T-helper 1 cell treated with Interleukin-12 subunit alpha and Interleukin-12 subunit beta and Interleukin-4 antibody, amounts not matched to agents 30 μg/mL and 1 μg/mL, for 36 hours (primary cell): ENCODE measurements around the gene TPST1.
A peak's percentile ranks its signal among the peaks of the same experiment; 100 is the strongest.
"Not testable (repeated sequence)": the region's sequence is repeated elsewhere in the genome, so short reads cannot be mapped to it uniquely, and the experiment has no call there.

Source experiments
- H3K27ac Mint-ChIP-seq: one replicate; pipeline ENCODE4 v1.8.0; 2021; ENCODE audit warnings: mild to moderate bottlenecking, mixed read lengths
- H3K27me3 Mint-ChIP-seq: one replicate; pipeline ENCODE4 v1.8.0; 2021; ENCODE audit warnings: low read depth, mixed read lengths
- H3K36me3 Mint-ChIP-seq: one replicate; pipeline ENCODE4 v1.8.0; 2021; ENCODE audit warnings: low read depth, mixed read lengths
- H3K4me1 Mint-ChIP-seq: one replicate; pipeline ENCODE4 v1.8.0; 2021; ENCODE audit warnings: low read depth, mixed read lengths
- H3K4me3 Mint-ChIP-seq: one replicate; pipeline ENCODE4 v1.8.0; 2021; ENCODE audit warnings: mild to moderate bottlenecking, moderate library complexity, mixed read lengths
- H3K9me3 Mint-ChIP-seq: one replicate; pipeline ENCODE4 v1.8.0; 2021; ENCODE audit warnings: mixed read lengths

TPST1 gene

DNA sequence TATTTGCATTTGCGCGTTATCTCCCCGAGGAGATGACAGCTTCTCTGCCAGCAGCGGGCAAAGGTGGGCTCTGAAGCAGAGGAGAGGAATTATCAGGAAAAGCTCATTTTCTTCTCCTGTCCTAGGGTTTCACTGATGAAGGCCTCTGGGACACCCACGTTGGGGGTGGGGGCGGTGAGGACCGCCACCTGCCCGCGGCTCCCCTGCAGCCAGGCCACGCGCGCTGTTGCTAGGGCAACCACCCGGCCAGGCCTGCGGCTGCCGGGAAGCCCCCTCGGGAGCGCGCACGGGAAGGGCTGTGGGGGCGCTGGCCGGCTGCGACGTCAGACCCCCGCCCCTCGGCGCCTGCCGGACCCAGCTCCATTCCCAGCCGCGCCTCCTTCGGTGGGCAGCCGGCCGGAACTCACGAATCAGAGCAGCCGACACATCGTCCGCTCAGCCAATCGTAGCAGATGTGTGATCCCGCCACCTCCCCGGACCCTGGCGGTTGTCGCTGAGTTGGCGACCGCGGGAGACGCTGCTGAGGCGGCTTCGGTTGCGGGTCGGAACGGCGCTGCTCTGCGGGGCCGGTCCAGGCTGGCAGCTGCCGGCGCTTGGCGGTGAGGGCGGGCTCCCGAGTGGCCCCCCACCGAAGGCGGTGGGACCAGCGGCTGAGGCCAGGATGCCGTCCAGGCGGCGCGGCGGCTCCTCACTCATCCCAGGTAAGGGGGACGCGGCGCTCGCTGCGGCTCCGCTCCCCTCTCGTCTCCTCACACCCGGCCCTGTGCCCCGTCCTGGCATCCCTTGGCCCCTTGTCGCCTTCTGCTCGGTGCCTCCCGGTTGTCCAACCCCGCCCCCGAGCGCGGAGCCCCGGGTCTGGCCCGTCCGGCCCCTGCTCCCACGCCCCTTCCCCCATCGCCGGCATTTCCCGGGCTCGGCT is at the start of gene TPST1:
Gene TPST1, plus strand, starts transcription at position 513 of the 919 bp plus-strand sequence. CDS start 35,092 bp downstream, outside the sequence.
- H3K27me3 Mint-ChIP-seq = peaks cover 31% of the 10 kb centered on the region
- H3K36me3 Mint-ChIP-seq = peaks cover 3% of the 10 kb centered on the region
- peak within 1 kb of the TSS; percentile 87 for H3K4me3 Mint-ChIP-seq
- peaks cover 24% of the 10 kb centered on the region for H3K4me1 Mint-ChIP-seq
- H3K9me3 Mint-ChIP-seq = no peaks in the 10 kb centered on the region
- H3K27ac Mint-ChIP-seq = peak within 1 kb of the TSS; percentile 41

DNA sequence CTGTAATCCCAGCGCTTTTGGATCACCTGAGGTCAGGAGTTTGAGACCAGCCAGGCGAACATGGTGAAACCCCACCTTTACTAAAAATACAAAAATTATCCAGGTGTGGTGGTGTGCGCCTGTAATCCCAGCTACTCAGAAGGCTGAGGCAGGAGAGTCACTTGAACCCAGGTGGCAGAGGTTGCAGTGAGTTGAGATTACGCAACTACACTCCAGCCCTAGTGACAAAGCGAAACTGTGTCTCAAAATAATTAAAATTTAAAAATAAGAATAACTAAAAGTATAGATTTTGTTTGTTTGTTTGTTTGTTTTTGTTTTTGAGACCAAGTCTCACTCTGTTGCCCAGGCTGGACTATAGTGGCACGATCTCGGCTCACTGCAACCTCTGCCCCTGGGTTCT is 49.1 kb upstream of the TPST1 start:
- peaks cover 29% of the 10 kb centered on the region for H3K36me3 Mint-ChIP-seq
- not testable (repeated sequence) for H3K4me1 Mint-ChIP-seq, H3K4me3 Mint-ChIP-seq, H3K27me3 Mint-ChIP-seq, H3K9me3 Mint-ChIP-seq, H3K27ac Mint-ChIP-seq

DNA sequence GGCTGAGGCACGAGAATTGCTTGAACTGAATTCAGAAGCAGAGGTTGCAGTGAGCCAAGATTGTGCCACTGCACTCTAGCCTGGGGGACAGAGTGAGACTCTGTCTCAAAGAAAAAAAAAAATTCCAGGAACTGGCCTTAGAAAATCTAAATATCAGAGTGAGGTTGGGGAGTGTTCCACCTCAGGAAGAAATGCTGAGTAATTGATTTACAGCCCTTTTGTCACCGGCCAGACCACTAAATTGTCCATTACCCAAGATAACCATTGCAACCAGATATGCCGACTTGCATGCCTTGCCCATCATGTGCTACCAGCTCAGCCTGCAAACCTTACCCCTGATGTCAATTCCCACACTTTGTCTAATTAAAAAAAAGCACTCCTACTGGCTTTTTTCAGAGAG is 48.1 kb upstream of the TPST1 start:
- H3K4me1 Mint-ChIP-seq = peaks cover under 1% of the 10 kb centered on the region
- no peaks in the 10 kb centered on the region for H3K27me3 Mint-ChIP-seq
- H3K9me3 Mint-ChIP-seq = no peaks in the 10 kb centered on the region
- peaks cover 27% of the 10 kb centered on the region for H3K36me3 Mint-ChIP-seq
- no peak overlapping the region for H3K27ac Mint-ChIP-seq
- H3K4me3 Mint-ChIP-seq = no peak overlapping the region

DNA sequence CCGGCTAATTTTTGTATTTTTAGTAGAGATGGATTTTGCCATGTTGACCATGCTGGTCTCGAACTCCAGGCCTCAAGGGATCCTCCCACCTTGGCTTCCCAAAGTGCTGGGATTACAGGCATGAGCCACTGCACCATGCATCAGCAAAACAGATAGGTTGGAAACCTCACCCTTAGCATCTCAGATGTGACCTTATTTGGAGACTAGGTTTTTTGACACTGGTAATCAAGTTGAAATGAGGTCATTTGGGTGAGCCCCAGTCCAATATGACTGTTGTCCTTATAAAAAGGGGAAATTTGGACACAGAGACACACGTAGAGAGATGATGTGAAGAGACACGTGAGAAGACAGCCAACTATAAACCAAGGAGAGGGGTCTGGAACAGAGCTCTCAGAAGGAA is 42.5 kb upstream of the TPST1 start:
- Mint-ChIP-seq H3K36me3 (peaks cover 7% of the 10 kb centered on the region), H3K27ac (no peak overlapping the region), H3K9me3 (no peaks in the 10 kb centered on the region), H3K4me3 (no peak overlapping the region), H3K27me3 (no peaks in the 10 kb centered on the region), H3K4me1 (no peaks in the 10 kb centered on the region)

DNA sequence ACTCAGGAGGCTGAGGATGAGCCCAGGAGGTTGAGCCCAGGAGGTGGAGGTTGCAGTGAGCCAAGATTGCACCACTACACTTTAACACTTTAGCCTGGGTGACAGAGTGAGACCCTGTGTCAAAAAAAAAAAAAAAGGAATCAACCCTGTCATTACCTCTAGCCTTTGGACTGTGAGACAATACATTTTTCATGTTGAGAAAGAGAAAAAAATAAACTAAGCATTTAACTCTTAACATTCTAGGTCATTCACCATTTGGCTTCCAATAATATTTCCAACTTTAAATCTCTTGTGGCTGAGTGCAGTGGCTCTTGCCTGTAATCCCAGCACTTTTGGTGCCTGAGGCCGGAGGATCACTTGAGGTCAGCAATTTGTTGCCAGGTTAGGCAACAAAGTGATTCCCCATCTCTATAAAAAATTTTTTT is 41.9 kb upstream of the TPST1 start:
- peaks cover 4% of the 10 kb centered on the region for H3K36me3 Mint-ChIP-seq
- no peaks in the 10 kb centered on the region for H3K4me1 Mint-ChIP-seq
- no peak overlapping the region for H3K27ac Mint-ChIP-seq
- H3K27me3 Mint-ChIP-seq = no peaks in the 10 kb centered on the region
- H3K9me3 Mint-ChIP-seq = no peaks in the 10 kb centered on the region
- no peak overlapping the region for H3K4me3 Mint-ChIP-seq

DNA sequence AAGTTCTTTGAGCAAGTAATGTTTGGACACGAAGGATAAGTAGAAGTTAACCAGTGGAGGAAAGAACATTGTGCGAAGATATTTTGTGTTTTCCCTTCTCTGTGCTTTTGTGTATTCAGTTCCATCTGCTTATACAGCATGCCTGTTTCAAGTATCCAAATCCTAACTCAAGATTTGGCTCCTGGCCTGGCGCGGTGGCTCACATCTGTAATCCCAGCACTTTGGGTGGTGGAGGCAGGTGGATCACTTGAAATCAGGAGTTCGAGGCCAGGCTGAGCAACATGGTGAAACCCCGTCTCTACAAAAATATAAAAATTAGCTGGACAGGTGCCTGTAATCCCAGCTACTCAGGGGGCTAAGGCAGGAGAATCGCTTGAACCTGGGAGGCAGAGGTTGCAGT is 40.8 kb upstream of the TPST1 start:
- Mint-ChIP-seq H3K9me3 (no peaks in the 10 kb centered on the region), H3K27ac (no peak overlapping the region), H3K4me1 (no peaks in the 10 kb centered on the region), H3K4me3 (no peak overlapping the region), H3K36me3 (no peaks in the 10 kb centered on the region), H3K27me3 (no peaks in the 10 kb centered on the region)

DNA sequence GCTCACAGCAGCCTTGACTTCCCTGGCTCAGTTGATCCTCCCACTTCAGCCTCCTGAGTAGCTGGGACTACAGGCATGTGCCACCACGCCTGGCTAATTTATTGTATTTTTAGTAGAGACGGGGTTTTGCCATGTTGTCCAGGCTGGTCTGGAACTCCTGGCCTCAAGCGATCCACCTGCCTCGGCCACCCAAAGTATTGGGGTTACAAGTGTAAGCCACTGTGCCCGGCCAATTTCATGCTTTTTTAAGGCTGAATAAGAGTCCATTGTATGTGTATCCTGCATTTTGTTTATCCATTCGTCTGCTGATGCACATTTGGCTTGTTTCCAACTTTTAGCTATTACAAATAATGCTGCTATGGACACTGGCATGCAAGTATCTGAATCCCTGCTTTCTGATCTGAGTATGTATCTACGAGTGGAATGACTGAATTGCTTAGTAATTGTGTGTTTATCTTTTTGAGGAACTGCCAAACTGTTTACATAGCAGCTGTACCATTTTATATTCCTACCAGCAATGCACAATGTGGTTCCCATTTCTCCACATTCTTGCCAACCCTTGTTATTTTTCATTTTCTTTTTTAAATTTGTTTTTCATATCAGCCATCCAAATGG is 37.3 kb upstream of the TPST1 start:
- no peaks in the 10 kb centered on the region for H3K4me1 Mint-ChIP-seq
- H3K36me3 Mint-ChIP-seq = no peaks in the 10 kb centered on the region
- no peaks in the 10 kb centered on the region for H3K27me3 Mint-ChIP-seq
- no peak overlapping the region for H3K4me3 Mint-ChIP-seq
- no peaks in the 10 kb centered on the region for H3K9me3 Mint-ChIP-seq
- H3K27ac Mint-ChIP-seq = no peak overlapping the region

DNA sequence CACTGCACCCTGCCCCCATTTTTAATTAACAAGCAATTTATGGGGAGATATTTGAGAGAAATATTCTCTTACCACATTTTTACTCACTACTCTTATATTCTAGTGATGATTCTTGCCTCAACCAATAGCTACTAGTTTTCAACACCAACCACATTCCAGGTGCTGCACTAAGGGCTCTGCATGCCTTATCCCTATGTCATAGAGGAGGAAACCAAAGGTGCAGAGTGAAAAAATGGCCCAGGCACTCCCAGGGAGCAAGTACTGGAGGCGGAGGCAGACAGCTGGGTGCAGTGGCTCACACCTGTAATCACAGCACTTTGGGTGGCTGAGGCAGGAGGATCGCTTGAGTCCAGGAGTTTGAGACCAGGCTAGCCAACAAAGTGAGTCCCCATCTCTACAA is 35.5 kb upstream of the TPST1 start:
- H3K9me3 Mint-ChIP-seq = no peaks in the 10 kb centered on the region
- H3K4me3 Mint-ChIP-seq = no peak overlapping the region
- no peaks in the 10 kb centered on the region for H3K27me3 Mint-ChIP-seq
- H3K4me1 Mint-ChIP-seq = no peaks in the 10 kb centered on the region
- no peak overlapping the region for H3K27ac Mint-ChIP-seq
- no peaks in the 10 kb centered on the region for H3K36me3 Mint-ChIP-seq

DNA sequence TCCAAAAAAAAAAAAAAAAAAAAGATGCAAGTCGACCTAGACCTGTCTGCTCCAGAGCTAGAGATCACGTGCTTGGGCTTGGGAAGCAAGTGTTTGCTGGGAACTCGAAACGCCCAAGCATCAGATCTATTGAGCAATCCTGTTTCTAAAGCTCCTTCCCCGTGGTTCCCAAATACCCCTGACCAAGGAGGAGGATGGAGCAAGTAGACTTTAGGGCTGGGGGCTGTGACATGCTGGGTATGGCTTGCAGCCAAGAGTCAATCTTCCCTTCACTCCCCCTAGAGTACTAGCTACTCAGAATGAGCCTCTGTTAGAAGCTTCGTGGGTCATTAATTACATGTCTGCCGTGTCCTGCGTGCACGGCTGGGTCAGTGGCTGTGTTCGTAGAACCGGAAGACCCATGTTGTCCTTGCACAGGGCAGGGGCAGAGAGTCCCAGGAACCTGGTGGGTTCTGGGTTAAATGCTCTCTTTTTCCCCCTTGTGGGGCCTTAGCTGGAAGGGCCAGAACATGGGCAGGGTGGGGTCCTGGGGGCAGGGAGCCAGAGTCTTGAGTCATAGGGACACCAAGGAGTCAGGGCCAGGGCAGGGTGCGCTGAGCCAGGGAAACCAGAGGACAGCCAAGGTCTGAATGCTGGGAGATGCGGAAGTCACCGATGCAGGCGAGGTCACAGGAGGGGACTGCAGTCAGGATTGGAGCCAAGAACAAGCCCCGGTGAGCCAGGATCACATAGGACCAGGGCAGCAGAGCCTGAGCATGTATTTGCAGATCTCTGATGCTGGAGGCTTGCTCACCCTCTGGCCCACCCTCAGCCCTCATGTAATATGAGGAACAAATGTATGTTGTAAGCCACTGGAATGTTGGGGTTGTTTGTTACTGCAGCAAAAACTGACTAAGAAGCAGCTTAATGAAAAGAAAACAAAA is 34.6 kb upstream of the TPST1 start:
- no peaks in the 10 kb centered on the region for H3K9me3 Mint-ChIP-seq
- H3K27ac Mint-ChIP-seq = no peak overlapping the region
- H3K27me3 Mint-ChIP-seq = no peaks in the 10 kb centered on the region
- H3K4me3 Mint-ChIP-seq = no peak overlapping the region
- no peaks in the 10 kb centered on the region for H3K4me1 Mint-ChIP-seq
- no peaks in the 10 kb centered on the region for H3K36me3 Mint-ChIP-seq

DNA sequence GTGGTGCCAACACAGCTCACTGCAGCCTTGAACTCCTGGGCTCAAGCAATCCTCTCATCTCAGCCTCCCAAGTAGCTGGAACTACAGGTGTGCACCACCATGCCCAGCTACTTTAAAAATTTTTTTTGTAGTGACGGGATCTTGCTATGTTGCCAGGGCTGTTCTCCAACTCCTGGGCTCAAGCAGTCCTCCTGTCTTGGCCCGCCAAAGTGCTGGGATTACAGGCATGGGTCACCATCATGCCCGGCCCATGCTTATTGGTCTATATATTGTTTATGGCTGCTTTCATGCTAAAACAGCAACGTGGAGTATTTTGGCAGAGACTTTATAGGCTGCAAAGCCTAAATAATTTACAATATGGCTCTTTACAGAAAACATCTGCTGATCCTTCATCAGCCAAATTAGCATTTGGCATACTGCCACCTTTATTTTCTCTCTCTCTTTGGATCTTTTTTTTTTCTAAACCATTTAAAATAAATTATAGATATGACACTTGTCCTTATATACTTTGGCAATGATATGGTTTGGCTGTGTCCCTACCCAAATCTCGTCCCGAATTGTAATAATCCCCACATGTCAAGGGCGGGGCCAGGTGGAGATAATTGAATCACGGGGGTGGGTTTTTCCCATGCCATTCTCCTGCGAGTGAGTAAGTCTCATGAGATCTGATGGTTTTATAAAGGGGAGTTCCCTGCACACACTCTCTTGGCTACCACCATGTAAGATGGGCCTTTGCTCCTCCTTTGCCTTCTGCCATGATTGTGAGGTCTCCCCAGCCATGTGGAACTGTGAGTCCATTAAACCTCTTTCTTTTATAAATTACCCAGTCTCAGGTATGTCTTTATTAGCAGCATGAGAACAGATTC is 32.4 kb upstream of the TPST1 start:
- H3K27ac Mint-ChIP-seq, H3K9me3 Mint-ChIP-seq, H3K36me3 Mint-ChIP-seq, H3K27me3 Mint-ChIP-seq, H3K4me3 Mint-ChIP-seq, H3K4me1 Mint-ChIP-seq: not testable (repeated sequence)

DNA sequence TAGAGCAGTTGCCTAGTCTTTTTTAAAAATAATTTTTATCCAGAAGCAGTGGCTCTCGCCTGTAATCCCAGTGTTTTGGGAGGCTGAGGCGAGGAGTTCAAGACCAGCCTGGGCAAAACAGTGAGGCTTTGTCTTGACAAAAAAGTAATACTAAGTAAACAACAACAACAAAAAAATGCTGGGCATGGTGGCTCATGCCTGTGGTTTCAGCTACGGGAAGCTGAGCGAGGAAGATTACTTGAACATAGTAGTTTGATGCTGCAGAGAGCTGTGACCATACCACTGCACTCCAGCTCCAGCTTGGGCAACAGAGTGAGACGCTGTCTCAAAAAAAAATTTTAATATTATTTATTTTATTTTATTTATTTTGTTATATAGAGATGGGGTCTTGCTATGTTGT is 31.3 kb upstream of the TPST1 start:
- Mint-ChIP-seq H3K36me3 (no peaks in the 10 kb centered on the region), H3K27me3 (no peaks in the 10 kb centered on the region), H3K27ac (no peak overlapping the region), H3K4me1 (no peaks in the 10 kb centered on the region), H3K4me3 (no peak overlapping the region), H3K9me3 (no peaks in the 10 kb centered on the region)

DNA sequence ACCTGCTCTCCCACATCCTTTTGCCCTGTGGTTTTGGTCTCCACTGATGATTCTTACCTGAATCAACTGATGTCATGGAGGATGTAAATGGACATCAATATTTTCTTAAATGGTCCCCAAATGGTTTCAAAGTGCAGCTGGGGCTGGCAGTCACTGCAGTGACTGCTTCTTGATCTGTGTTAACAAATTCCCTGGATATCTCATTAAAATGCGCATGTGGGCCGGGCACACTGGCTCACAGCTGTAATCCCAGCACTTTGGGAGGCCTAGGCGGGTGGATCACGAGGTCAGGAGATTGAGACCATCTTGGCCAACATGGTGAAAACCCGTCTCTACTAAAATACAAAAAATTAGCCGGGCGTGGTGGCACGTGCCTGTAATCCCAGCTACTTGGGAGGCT is 30.1 kb upstream of the TPST1 start:
- H3K27me3 Mint-ChIP-seq, H3K27ac Mint-ChIP-seq, H3K4me1 Mint-ChIP-seq, H3K36me3 Mint-ChIP-seq, H3K4me3 Mint-ChIP-seq, H3K9me3 Mint-ChIP-seq: not testable (repeated sequence)

DNA sequence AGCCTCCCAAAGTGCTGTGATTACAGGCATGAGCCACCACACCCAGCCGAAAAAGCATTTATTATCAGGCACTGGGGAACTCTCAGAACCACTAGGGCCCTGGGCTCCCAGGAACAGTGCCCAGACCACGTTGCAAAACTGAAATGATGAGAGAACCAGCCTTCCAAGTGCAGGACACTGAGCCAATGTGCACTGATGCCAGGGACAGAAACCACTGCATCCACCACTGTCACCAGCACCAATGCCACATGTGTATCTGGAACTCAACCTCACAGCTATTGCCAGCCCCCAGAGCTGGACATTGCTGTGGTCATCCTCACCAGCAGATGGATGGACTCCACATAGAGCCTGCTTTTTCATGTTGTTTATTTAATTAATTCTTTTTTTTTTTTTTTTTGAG is 28.2 kb upstream of the TPST1 start:
- H3K9me3 Mint-ChIP-seq = no peaks in the 10 kb centered on the region

DNA sequence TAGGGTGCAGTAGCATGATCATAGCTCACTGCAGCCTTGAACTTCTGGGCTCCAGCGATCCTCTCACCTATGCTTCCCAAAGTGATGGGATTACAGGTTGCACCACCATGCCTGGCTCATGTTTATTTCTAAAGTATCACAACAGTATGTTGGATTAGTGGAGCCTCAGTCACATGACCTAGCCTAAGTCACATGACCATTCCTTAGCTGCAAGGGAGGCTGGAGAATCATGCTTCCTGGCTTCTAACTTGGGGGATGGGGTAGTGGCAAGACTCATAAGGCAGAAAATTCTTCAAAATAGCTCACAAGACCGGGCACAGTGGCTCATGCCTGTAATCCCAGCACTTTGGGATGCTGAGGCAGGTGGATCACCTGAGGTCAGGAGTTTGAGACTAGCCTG is 26.9 kb upstream of the TPST1 start:
- no peak overlapping the region for H3K4me3 Mint-ChIP-seq
- H3K9me3 Mint-ChIP-seq = no peaks in the 10 kb centered on the region
- H3K27ac Mint-ChIP-seq = no peak overlapping the region
- H3K36me3 Mint-ChIP-seq = no peaks in the 10 kb centered on the region
- H3K4me1 Mint-ChIP-seq = no peaks in the 10 kb centered on the region
- no peaks in the 10 kb centered on the region for H3K27me3 Mint-ChIP-seq

More for the DNA sequence above, 28.2 kb upstream of the TPST1 start:
- no peaks in the 10 kb centered on the region for H3K36me3 Mint-ChIP-seq
- no peak overlapping the region for H3K4me3 Mint-ChIP-seq
- H3K27me3 Mint-ChIP-seq = no peaks in the 10 kb centered on the region
- no peaks in the 10 kb centered on the region for H3K4me1 Mint-ChIP-seq
- H3K27ac Mint-ChIP-seq = no peak overlapping the region
